Fibroblast of the aortic adventitia (primary cell): Measurements from ENCODE around the gene ATP10A. TPM values are rescaled to one million over a fixed set of nuclear protein-coding genes. Genes with fewer than 3 reads are reported as not detected.

Source experiments
- DNase-seq: peaks from one replicate; pipeline ENCODE4 v3.0.0-alpha.2; 2010; ENCODE audit warnings: low read depth
- H3K4me3 ChIP-seq: 2 replicates; pipeline ENCODE4 v1.5.1; 2011; ENCODE audit warnings: low read depth, mild to moderate bottlenecking, control low read depth, low read length, moderate library complexity
- total RNA-seq: library from RNA; depleted of rRNA; stranded (reverse); fragments of >200 nt; gene quantifications from 2 replicates; pipeline ENCODE4 v1.2.3, GENCODE V29; 2012; ENCODE audit warnings: low replicate concordance
- TF ChIP-seq, protein P1 (sequence below): IDR thresholded peaks from 2 replicates; pipeline ENCODE4 v1.5.1; 2011; ENCODE audit warnings: mild to moderate bottlenecking, low read length, control low read depth, inconsistent platforms; ENCODE audit not compliant: insufficient read depth

ATP10A gene
- total RNA-seq, 1 donor = 4.4 TPM

DNA sequence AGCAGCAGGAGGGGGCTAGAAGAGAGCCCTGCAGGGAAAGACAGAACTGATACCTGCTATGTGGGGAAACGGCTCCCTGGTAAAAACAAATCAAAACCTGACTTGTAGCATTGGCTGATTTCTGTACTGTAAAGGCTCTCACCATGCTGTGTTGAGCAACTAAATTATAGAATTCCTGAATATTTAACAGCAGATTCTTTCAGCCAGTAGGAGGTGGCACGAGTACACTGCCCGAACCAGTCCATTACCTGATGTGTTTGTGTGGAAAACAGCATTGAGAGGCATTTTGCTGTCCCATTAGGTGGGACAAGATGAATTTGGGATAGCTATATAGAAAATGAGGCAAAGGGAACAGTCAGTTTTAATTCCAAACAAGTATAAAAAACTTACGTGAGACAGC lies 201.2 kb downstream of the ATP10A start:
- TF ChIP-seq, protein P1, sequence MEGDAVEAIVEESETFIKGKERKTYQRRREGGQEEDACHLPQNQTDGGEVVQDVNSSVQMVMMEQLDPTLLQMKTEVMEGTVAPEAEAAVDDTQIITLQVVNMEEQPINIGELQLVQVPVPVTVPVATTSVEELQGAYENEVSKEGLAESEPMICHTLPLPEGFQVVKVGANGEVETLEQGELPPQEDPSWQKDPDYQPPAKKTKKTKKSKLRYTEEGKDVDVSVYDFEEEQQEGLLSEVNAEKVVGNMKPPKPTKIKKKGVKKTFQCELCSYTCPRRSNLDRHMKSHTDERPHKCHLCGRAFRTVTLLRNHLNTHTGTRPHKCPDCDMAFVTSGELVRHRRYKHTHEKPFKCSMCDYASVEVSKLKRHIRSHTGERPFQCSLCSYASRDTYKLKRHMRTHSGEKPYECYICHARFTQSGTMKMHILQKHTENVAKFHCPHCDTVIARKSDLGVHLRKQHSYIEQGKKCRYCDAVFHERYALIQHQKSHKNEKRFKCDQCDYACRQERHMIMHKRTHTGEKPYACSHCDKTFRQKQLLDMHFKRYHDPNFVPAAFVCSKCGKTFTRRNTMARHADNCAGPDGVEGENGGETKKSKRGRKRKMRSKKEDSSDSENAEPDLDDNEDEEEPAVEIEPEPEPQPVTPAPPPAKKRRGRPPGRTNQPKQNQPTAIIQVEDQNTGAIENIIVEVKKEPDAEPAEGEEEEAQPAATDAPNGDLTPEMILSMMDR = peak; percentile 23
- H3K4me3 ChIP-seq = no peak overlapping the region
- DNase-seq = no peak

DNA sequence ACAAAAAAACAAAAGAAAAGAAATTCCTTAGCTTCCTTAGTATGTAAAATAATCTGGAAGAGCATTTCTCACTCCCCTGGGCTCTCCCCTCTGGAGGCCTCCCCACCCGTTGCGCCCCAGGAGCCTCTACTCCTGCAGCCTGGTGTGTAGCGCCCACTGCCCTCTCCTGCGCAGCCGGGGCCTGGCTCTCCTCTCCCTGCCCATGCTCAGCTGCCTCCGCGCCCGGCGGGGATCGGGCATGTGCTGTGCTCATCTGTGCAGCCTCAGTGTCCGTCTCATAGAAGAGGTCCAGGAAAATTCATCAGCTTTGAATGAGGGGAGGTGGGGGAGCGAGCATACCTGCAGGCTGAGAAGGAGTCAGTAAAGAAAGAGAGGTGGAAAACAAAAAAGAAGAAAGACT lies 203.9 kb downstream of the ATP10A start:
- TF ChIP-seq, protein P1 = no peak
- H3K4me3 ChIP-seq = no peak overlapping the region
- DNase-seq = no peak

GRCh38 chr15:25658560-25658959 lies 204.6 kb downstream of the ATP10A start:
- TF ChIP-seq, protein P1 = no peak
- no peak overlapping the region for H3K4me3 ChIP-seq
- no peak for DNase-seq

GRCh38 chr15:25655207-25655948 lies 207.7 kb downstream of the ATP10A start:
- TF ChIP-seq, protein P1 = no peak
- DNase-seq = no peak
- no peak overlapping the region for H3K4me3 ChIP-seq

GRCh38 chr15:25653371-25653770 lies 209.8 kb downstream of the ATP10A start:
- DNase-seq = no peak
- TF ChIP-seq, protein P1 = no peak
- no peak overlapping the region for H3K4me3 ChIP-seq

DNA sequence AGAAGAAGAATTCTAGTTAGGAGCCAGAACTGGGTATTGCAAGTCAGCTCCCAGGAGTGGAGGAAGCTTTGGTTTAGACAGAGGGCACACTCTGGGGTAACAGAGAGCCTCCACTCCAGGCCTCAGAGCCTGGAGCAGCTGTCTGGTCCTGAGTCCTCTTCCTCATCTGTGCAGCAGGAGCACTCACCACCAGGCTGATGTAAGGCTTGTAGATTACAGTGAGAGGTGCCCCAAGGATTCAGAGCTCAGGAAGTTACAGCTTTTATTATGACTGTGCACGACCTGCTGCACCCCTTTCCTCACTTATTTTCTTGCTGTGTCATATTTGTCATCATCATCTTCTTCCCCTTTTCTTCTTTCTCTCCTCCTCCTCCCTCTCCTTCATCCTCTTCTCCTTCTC lies 210.4 kb downstream of the ATP10A start:
- DNase-seq = no peak
- no peak overlapping the region for H3K4me3 ChIP-seq
- TF ChIP-seq, protein P1 = no peak

DNA sequence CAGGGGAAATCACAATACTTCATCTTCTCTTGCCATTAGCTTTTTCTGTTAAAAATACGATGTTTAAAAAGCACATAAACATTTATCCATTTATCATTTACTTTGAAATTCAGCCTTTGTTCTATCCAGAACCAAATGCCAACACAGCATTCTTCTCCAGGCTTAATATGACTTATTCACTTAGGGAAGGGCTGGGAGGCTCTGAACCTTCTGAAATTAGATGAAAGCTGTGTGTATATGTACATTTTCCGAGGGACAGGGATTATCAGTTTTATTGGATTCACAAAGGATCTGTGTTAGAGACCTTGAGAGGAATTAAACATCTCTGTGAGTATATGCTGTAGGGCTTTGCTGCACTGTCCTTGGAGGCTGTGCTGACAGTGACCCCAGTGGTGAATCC lies 213.7 kb downstream of the ATP10A start:
- no peak for DNase-seq
- TF ChIP-seq, protein P1 = no peak
- H3K4me3 ChIP-seq = no peak overlapping the region
